H1 (cell line): ENCODE data around the gene SMOC2. TPM values are rescaled to one million over a fixed set of nuclear protein-coding genes. Genes with fewer than 3 reads are reported as not detected.

Experiments
- CTCF ChIA-PET: fragments of 300-600 bp; sonication (Branson Sonifier 250); formaldehyde crosslinking; loops from one replicate; lab custom pipeline; 2021; ENCODE audit not compliant: partially characterized antibody; lab: Charles Lee
- POLR2A ChIA-PET: fragments of 300-600 bp; sonication (Branson Sonifier 250); formaldehyde crosslinking; loops from one replicate; lab custom pipeline; 2021; ENCODE audit warnings: inconsistent platforms; ENCODE audit not compliant: partially characterized antibody; lab: Charles Lee
- DNase-seq, 2 experiments: peaks; one replicate each; pipeline versions ENCODE4 v3.0.0 to v3.0.0-alpha.2; 2010 to 2022; ENCODE audit warnings: low spot score in 2 of 2, low read depth in 1 of 2, mixed read lengths in 1 of 2
- FAIRE-seq: peaks from 2 replicates; lab custom pipeline; 2011; peaks lifted over from hg19 to GRCh38; lab: Jason Lieb, UNC
- H2AFZ ChIP-seq: 2 replicates; pipeline ENCODE4 v1.8.1; 2012; ENCODE audit warnings: low read length, inconsistent platforms
- H2AK5ac ChIP-seq: 2 replicates; pipeline ENCODE4 v1.6.1; 2013; ENCODE audit warnings: low read depth, low read length
- H2BK120ac ChIP-seq: replicated peaks from 2 replicates; pipeline ENCODE3; 2013; ENCODE audit warnings: low read depth, low read length, inconsistent platforms
- H2BK12ac ChIP-seq: 2 replicates; pipeline ENCODE4 v1.6.1; 2013; ENCODE audit warnings: low read depth, low read length
- H2BK15ac ChIP-seq: 2 replicates; pipeline ENCODE4 v1.6.1; 2013; ENCODE audit warnings: low read length
- H2BK20ac ChIP-seq: 2 replicates; pipeline ENCODE4 v1.6.1; 2013; ENCODE audit warnings: low read length
- H2BK5ac ChIP-seq: 2 replicates; pipeline ENCODE4 v1.6.1; 2013; ENCODE audit warnings: low read depth, low read length
- H3K14ac ChIP-seq: 2 replicates; pipeline ENCODE4 v1.6.1; 2013; ENCODE audit warnings: inconsistent platforms; ENCODE audit not compliant: insufficient read length
- H3K18ac ChIP-seq: 2 replicates; pipeline ENCODE4 v1.6.1; 2013; ENCODE audit warnings: low read length; ENCODE audit errors: extremely low read depth
- H3K23ac ChIP-seq: 2 replicates; pipeline ENCODE4 v1.6.1; 2013; ENCODE audit warnings: inconsistent platforms; ENCODE audit not compliant: insufficient read length
- H3K23me2 ChIP-seq: 2 replicates; pipeline ENCODE4 v1.6.1; 2013; ENCODE audit warnings: low read depth, low read length
- H3K27ac ChIP-seq: 2 replicates; pipeline ENCODE4 v1.6.1; 2011; ENCODE audit warnings: low read depth, low read length, inconsistent platforms
- H3K27me3 ChIP-seq, 4 experiments: replicated peaks in 1 of 4; 1 replicate in 1 of 4; 2 replicates in 3 of 4; pipeline versions ENCODE4 v1.6.1 to v1.8.1; 2011 to 2013; ENCODE audit warnings: low read length in 3 of 4, mild to moderate bottlenecking in 3 of 4, inconsistent platforms in 2 of 4, mixed read lengths in 2 of 4, moderate library complexity in 1 of 4; ENCODE audit not compliant: control insufficient read depth in 3 of 4, insufficient read depth in 3 of 4; ENCODE audit errors: extremely low read depth in 1 of 4
- H3K36me3 ChIP-seq, 4 experiments: 2 replicates each; pipeline versions ENCODE4 v1.6.1 to v1.8.1; 2011 to 2013; ENCODE audit warnings: mild to moderate bottlenecking in 4 of 4, low read length in 3 of 4, moderate library complexity in 2 of 4, control low read depth in 1 of 4, inconsistent platforms in 1 of 4; ENCODE audit not compliant: insufficient read depth in 4 of 4, control insufficient read depth in 2 of 4
- H3K4ac ChIP-seq: replicated peaks from 2 replicates; pipeline ENCODE3; 2013; ENCODE audit warnings: low read length, low read depth, mixed read lengths, inconsistent platforms; ENCODE audit not compliant: insufficient read length
- H3K4me1 ChIP-seq, 4 experiments: replicated peaks in 1 of 4; 1 replicate in 1 of 4; 2 replicates in 3 of 4; pipeline versions ENCODE4 v1.6.1 to v1.8.1; 2011 to 2013; ENCODE audit warnings: low read length in 3 of 4, inconsistent platforms in 2 of 4, mixed read lengths in 1 of 4; ENCODE audit not compliant: insufficient read depth in 4 of 4, control insufficient read depth in 3 of 4
- H3K4me2 ChIP-seq, 2 experiments: 2 replicates each; pipeline versions ENCODE4 v1.6.1 to v1.8.1; 2011 to 2013; ENCODE audit warnings: low read depth in 2 of 2, low read length in 2 of 2, control low read depth in 1 of 2, inconsistent platforms in 1 of 2, mild to moderate bottlenecking in 1 of 2; ENCODE audit not compliant: insufficient read depth in 1 of 2
- H3K4me3 ChIP-seq, 4 experiments: fragments of 200-600, 300-600 bp in 1 of 4; sonication (generic), shearing (Covaris generic), sonication (Bioruptor Twin) in 1 of 4; 2 replicates each; pipeline versions ENCODE4 v1.5.1 to v1.8.1; 2011 to 2016; ENCODE audit warnings: low read length in 4 of 4, low read depth in 3 of 4, control low read depth in 2 of 4, inconsistent platforms in 2 of 4, mild to moderate bottlenecking in 2 of 4, mixed read lengths in 1 of 4, moderate library complexity in 1 of 4; ENCODE audit not compliant: insufficient read depth in 2 of 4; ENCODE audit errors: extremely low read depth in 1 of 4
- H3K56ac ChIP-seq: replicated peaks from 2 replicates; pipeline ENCODE3; 2013; ENCODE audit warnings: low read depth, mild to moderate bottlenecking, mixed read lengths, low read length, inconsistent platforms; ENCODE audit not compliant: insufficient read length
- H3K79me1 ChIP-seq: 2 replicates; pipeline ENCODE4 v1.6.1; 2013; ENCODE audit warnings: low read depth, low read length, control low read depth
- H3K79me2 ChIP-seq, 2 experiments: 2 replicates each; pipeline versions ENCODE4 v1.6.1 to v1.8.1; 2012 to 2013; ENCODE audit warnings: low read length in 2 of 2, mild to moderate bottlenecking in 2 of 2, inconsistent platforms in 1 of 2; ENCODE audit not compliant: insufficient read depth in 2 of 2, control insufficient read depth in 1 of 2
- H3K9ac ChIP-seq, 4 experiments: replicated peaks in 1 of 4; 1 replicate in 1 of 4; 2 replicates in 3 of 4; pipeline versions ENCODE4 v1.6.1 to v1.8.1; 2011 to 2013; ENCODE audit warnings: low read depth in 3 of 4, low read length in 3 of 4, control low read depth in 2 of 4, mild to moderate bottlenecking in 2 of 4, moderate library complexity in 2 of 4, inconsistent platforms in 1 of 4; ENCODE audit errors: extremely low read depth in 1 of 4
- H3K9me3 ChIP-seq, 2 experiments: 2 replicates each; pipeline versions ENCODE4 v1.6.1 to v1.8.1; 2012 to 2013; ENCODE audit warnings: mild to moderate bottlenecking in 2 of 2, moderate library complexity in 2 of 2, control low read depth in 1 of 2, inconsistent platforms in 1 of 2, low read depth in 1 of 2, low read length in 1 of 2, mixed read lengths in 1 of 2; ENCODE audit not compliant: insufficient read depth in 2 of 2
- H4K20me1 ChIP-seq, 2 experiments: replicated peaks in 1 of 2; 2 replicates each; pipeline versions ENCODE3 to v1.8.1; 2011 to 2013; ENCODE audit warnings: inconsistent platforms in 2 of 2, low read length in 2 of 2, mild to moderate bottlenecking in 1 of 2; ENCODE audit not compliant: insufficient read depth in 2 of 2, control insufficient read depth in 1 of 2
- H4K5ac ChIP-seq: 2 replicates; pipeline ENCODE4 v1.6.1; 2013; ENCODE audit warnings: low read length, low read depth, mixed read lengths, inconsistent platforms; ENCODE audit not compliant: insufficient read length
- H4K8ac ChIP-seq: 2 replicates; pipeline ENCODE4 v1.8.0; 2013; ENCODE audit warnings: mild to moderate bottlenecking, moderate library complexity, low read length, inconsistent platforms; ENCODE audit not compliant: insufficient read depth; ENCODE audit errors: extremely low read depth
- H4K91ac ChIP-seq: replicated peaks from 2 replicates; pipeline ENCODE3; 2013; ENCODE audit warnings: low read length, mixed read lengths, inconsistent platforms; ENCODE audit not compliant: insufficient read length
- BACH1 ChIP-seq: IDR thresholded peaks from 2 replicates; pipeline ENCODE4 v1.6.1; 2012; ENCODE audit warnings: low read length, improper control_type of control experiment
- FOSL1 ChIP-seq: IDR thresholded peaks from 2 replicates; pipeline ENCODE4 v1.6.1; 2011; ENCODE audit warnings: mild to moderate bottlenecking, low read depth, low read length, moderate library complexity; ENCODE audit not compliant: insufficient read depth
- HDAC6 ChIP-seq: IDR thresholded peaks from one replicate; pipeline ENCODE4 v1.7.1; 2012; ENCODE audit warnings: low read depth, mild to moderate bottlenecking, inconsistent platforms, low read length, moderate library complexity
- KDM4A ChIP-seq: IDR thresholded peaks from one replicate; pipeline ENCODE4 v1.7.1; 2012; ENCODE audit warnings: low read depth, mild to moderate bottlenecking, moderate library complexity, low read length, inconsistent platforms; ENCODE audit not compliant: severe bottlenecking
- KDM5A ChIP-seq: fragments of 200-600 bp; IDR thresholded peaks from 2 replicates; pipeline ENCODE4 v1.7.1; 2012; ENCODE audit warnings: mild to moderate bottlenecking, low read length, inconsistent platforms, mixed read lengths
- SIN3A ChIP-seq, 2 experiments: IDR thresholded peaks in 1 of 2; conservative IDR thresholded peaks in 1 of 2; 2 replicates each; pipeline ENCODE4 v1.6.1; 2011 to 2012; ENCODE audit warnings: low read length in 2 of 2, improper control_type of control experiment in 1 of 2, low read depth in 1 of 2, mild to moderate bottlenecking in 1 of 2
- SIRT6 ChIP-seq: IDR thresholded peaks from one replicate; pipeline ENCODE4 v1.7.1; 2012; ENCODE audit warnings: low read length, inconsistent platforms
- SRF ChIP-seq: IDR thresholded peaks from 2 replicates; pipeline ENCODE4 v1.6.1; 2011; ENCODE audit warnings: mild to moderate bottlenecking, low read depth, low read length, moderate library complexity
- USF2 ChIP-seq: IDR thresholded peaks from 2 replicates; pipeline ENCODE4 v1.6.1; 2011; ENCODE audit warnings: low read length, improper control_type of control experiment
- WGBS, 2 experiments: shearing (Covaris generic) in 1 of 2; methylation state at CpG; one replicate each; pipeline versions ENCODE4 v1.1.6 to v1.1.7; 2013 to 2015; ENCODE audit warnings: low lambda C conversion rate in 2 of 2, mixed read lengths in 2 of 2, inconsistent platforms in 1 of 2, low coverage in 1 of 2, missing lambda C conversion rate in 1 of 2; ENCODE audit not compliant: insufficient replicate concordance in 2 of 2, insufficient coverage in 1 of 2, insufficient read length in 1 of 2; ENCODE audit errors: extremely low coverage in 1 of 2, missing lambda C conversion rate in 1 of 2; 5-methylcytosine and 5-hydroxymethylcytosine counted together
- polyA plus RNA-seq, 7 experiments: library from polyadenylated mRNA; depleted of rRNA in 3 of 7; stranded (reverse) in 5 of 7; unstranded in 2 of 7; fragments of >200 nt in 5 of 7; fragments of 200-250 nt in 2 of 7; gene quantifications; 1 replicate in 5 of 7; 2 replicates in 1 of 7; 4 replicates in 1 of 7; pipeline versions ENCODE4 v1.2.1 to v1.2.3, GENCODE V29; 2011 to 2013; ENCODE audit warnings: missing spikeins in 2 of 7, mixed read lengths in 2 of 7
- total RNA-seq: library from RNA; stranded (reverse); fragmentation: NEBNext Ultra II Directional; extraction: Animal tissue kit (Norgen Biotek cat#: 25700); gene quantifications from 2 replicates; pipeline ENCODE4 v1.2.1, GENCODE V29; 2021

The SMOC2 gene
- total and polyA plus RNA-seq, 2 of the 8 experiments (the other 6 are each of a cell fraction or from before 2014, with no cell fraction given): 7.7 to 8.5 TPM

GRCh38 chr6:168420706-168421105 lies 20.3 kb upstream of the SMOC2 start:
- no peaks in the 10 kb centered on the region for H3K23me2 ChIP-seq
- DNase-seq (no peak), FAIRE-seq (no peak)
- TF ChIP-seq USF2 (no peak), BACH1 (no peak), KDM5A (no peak), SIRT6 (no peak), FOSL1 (no peak), KDM4A (no peak), SIN3A (conservative IDR thresholded peaks at IDR 0.05 in 1 of 2, IDR thresholded peaks at IDR 0.05 in 1 of 2; ENCODE audit: low read depth in 1 of 2, low read length in 2 of 2) (no peak), SRF (no peak), HDAC6 (no peak)
- no peaks in the 10 kb centered on the region for H3K79me1 ChIP-seq
- peaks cover 0 to 6% (median 1%) of the 10 kb centered on the region in 4 experiments; a peak in 4 of 7 replicates for H3K4me1 ChIP-seq
- no peak overlapping the region for H3K9ac ChIP-seq
- H2BK20ac ChIP-seq: no peak overlapping the region
- no peak overlapping the region for H3K18ac ChIP-seq
- H3K36me3 ChIP-seq: no peaks in the 10 kb centered on the region
- H3K23ac ChIP-seq: no peak overlapping the region
- no peak overlapping the region for H2AFZ ChIP-seq
- H3K4me2 ChIP-seq: no peak overlapping the region
- H3K27me3 ChIP-seq: no peaks in the 10 kb centered on the region; a peak in 1 of 7 replicates
- no peak overlapping the region for H3K4me3 ChIP-seq
- no peaks in the 10 kb centered on the region for H3K9me3 ChIP-seq
- POLR2A ChIA-PET: no interaction called here
- no peaks in the 10 kb centered on the region for H4K20me1 ChIP-seq
- no peak overlapping the region for H4K8ac ChIP-seq
- no peaks in the 10 kb centered on the region for H3K79me2 ChIP-seq
- no peak overlapping the region for H4K5ac ChIP-seq
- no peak overlapping the region for H2BK15ac ChIP-seq
- no peak overlapping the region for H2BK12ac ChIP-seq
- no peak overlapping the region for H4K91ac ChIP-seq
- no peak overlapping the region for H3K56ac ChIP-seq
- no peak overlapping the region for H2BK5ac ChIP-seq
- no peak overlapping the region for H3K14ac ChIP-seq
- H3K27ac ChIP-seq: no peak overlapping the region
- no peak overlapping the region for H3K4ac ChIP-seq
- no peak overlapping the region for H2AK5ac ChIP-seq
- WGBS, 2 experiments: 92% methylated on average over 12 of the region's 13 CpGs; no CpG with 5 or more reads in 1 of the 2 experiments
- CTCF ChIA-PET: interaction anchor here (0.8 to 1.3 kb wide), 2 partner anchors 13 to 36 kb away, joined by 3 read pairs; no protein-coding TSS in a partner anchor
- H2BK120ac ChIP-seq: no peak overlapping the region
